Stimulated activated memory B cell treated with anti-CD40 and anti-IgM and Interleukin-4, amounts not matched to agents 10 μg/mL and 1 μg/mL and 100 μg/mL, for 72 hours (primary cell): ENCODE results near the gene CCNK.

ENCODE experiments used
- ATAC-seq: fragments of 150-1000 bp; cut with Tn5 transposase; 2 replicates; pipeline ENCODE4 v1.10.0; 2021
- H3K27ac Mint-ChIP-seq: one replicate; pipeline ENCODE4 v1.8.0; 2022; ENCODE audit warnings: mild to moderate bottlenecking, mixed read lengths
- H3K27me3 Mint-ChIP-seq: one replicate; pipeline ENCODE4 v1.8.0; 2022; ENCODE audit warnings: mixed read lengths
- H3K36me3 Mint-ChIP-seq: one replicate; pipeline ENCODE4 v1.8.0; 2022; ENCODE audit warnings: mixed read lengths
- H3K4me1 Mint-ChIP-seq: one replicate; pipeline ENCODE4 v1.8.0; 2022; ENCODE audit warnings: mixed read lengths
- H3K4me3 Mint-ChIP-seq: one replicate; pipeline ENCODE4 v1.8.0; 2022; ENCODE audit warnings: mild to moderate bottlenecking, moderate library complexity, mixed read lengths
- H3K9me3 Mint-ChIP-seq: one replicate; pipeline ENCODE4 v1.8.0; 2022; ENCODE audit warnings: mixed read lengths

CCNK gene

GRCh38 chr14:99476864-99477263 lies 4.3 kb upstream of the CCNK start:
- Mint-ChIP-seq H3K4me3 (no peak overlapping the region), H3K27ac (no peak overlapping the region), H3K36me3 (peaks cover 6% of the 10 kb centered on the region), H3K27me3 (no peaks in the 10 kb centered on the region), H3K4me1 (peaks cover 27% of the 10 kb centered on the region), H3K9me3 (no peaks in the 10 kb centered on the region)
- no peak for ATAC-seq

- peak overlapping the region; percentile 58 for H3K27ac Mint-ChIP-seq
Observed at GRCh38 chr14:99478128-99478527, 3.1 kb upstream of the CCNK start.

GRCh38 chr14:99479160-99479905 lies 1.9 kb upstream of the CCNK start:
- H3K4me1 Mint-ChIP-seq = peaks cover 47% of the 10 kb centered on the region
- peaks cover 6% of the 10 kb centered on the region for H3K36me3 Mint-ChIP-seq
- H3K27ac Mint-ChIP-seq = peak overlapping the region; percentile 58
- H3K4me3 Mint-ChIP-seq = peak overlapping the region; percentile 84
- no peaks in the 10 kb centered on the region for H3K9me3 Mint-ChIP-seq
- H3K27me3 Mint-ChIP-seq = no peaks in the 10 kb centered on the region
- no peak for ATAC-seq

More at GRCh38 chr14:99478128-99478527, 3.1 kb upstream of the CCNK start:
- ATAC-seq = no peak
- no peaks in the 10 kb centered on the region for H3K9me3 Mint-ChIP-seq
- no peaks in the 10 kb centered on the region for H3K27me3 Mint-ChIP-seq
- no peak overlapping the region for H3K4me3 Mint-ChIP-seq
- H3K36me3 Mint-ChIP-seq = peaks cover 6% of the 10 kb centered on the region
- H3K4me1 Mint-ChIP-seq = peaks cover 36% of the 10 kb centered on the region

GRCh38 chr14:99479906-99480869 lies 1.0 kb upstream of the CCNK start, which contains the start of gene SETD3:
TSS of gene SETD3 (minus strand) at chr14:99480859. CDS start at chr14:99465805, 15,054 bp downstream.
- ATAC-seq = peak; percentile 0
- Mint-ChIP-seq H3K4me3 (peak within 1 kb of the TSS; percentile 84), H3K9me3 (no peaks in the 10 kb centered on the region), H3K27me3 (no peaks in the 10 kb centered on the region), H3K27ac (peak within 1 kb of the TSS; percentile 96), H3K36me3 (peaks cover 6% of the 10 kb centered on the region), H3K4me1 (peaks cover 51% of the 10 kb centered on the region)

- peak overlapping the region; percentile 96 for H3K27ac Mint-ChIP-seq
- no peak for ATAC-seq
- peak overlapping the region; percentile 84 for H3K4me3 Mint-ChIP-seq
- no peaks in the 10 kb centered on the region for H3K9me3 Mint-ChIP-seq
- no peaks in the 10 kb centered on the region for H3K27me3 Mint-ChIP-seq
- peaks cover 6% of the 10 kb centered on the region for H3K36me3 Mint-ChIP-seq
- H3K4me1 Mint-ChIP-seq = peaks cover 58% of the 10 kb centered on the region
Observed at GRCh38 chr14:99481745-99482099, 513 bp downstream of the CCNK start.

- ATAC-seq = no peak
- Mint-ChIP-seq H3K27me3 (no peaks in the 10 kb centered on the region), H3K9me3 (no peaks in the 10 kb centered on the region), H3K27ac (no peak overlapping the region), H3K4me3 (no peak overlapping the region), H3K36me3 (no peaks in the 10 kb centered on the region), H3K4me1 (peaks cover 63% of the 10 kb centered on the region)
Observed at GRCh38 chr14:99484106-99484505, 2.9 kb downstream of the CCNK start.

- no peak overlapping the region for H3K27ac Mint-ChIP-seq
- H3K4me1 Mint-ChIP-seq = no peaks in the 10 kb centered on the region
- no peak overlapping the region for H3K4me3 Mint-ChIP-seq
- ATAC-seq = no peak
- no peaks in the 10 kb centered on the region for H3K27me3 Mint-ChIP-seq
- H3K9me3 Mint-ChIP-seq = no peaks in the 10 kb centered on the region
- H3K36me3 Mint-ChIP-seq = peaks cover 66% of the 10 kb centered on the region
Observed at GRCh38 chr14:99497341-99497740, 16.1 kb downstream of the CCNK start.

- Mint-ChIP-seq H3K9me3 (no peaks in the 10 kb centered on the region), H3K4me3 (no peak overlapping the region), H3K36me3 (peaks cover 68% of the 10 kb centered on the region), H3K4me1 (no peaks in the 10 kb centered on the region), H3K27ac (no peak overlapping the region), H3K27me3 (no peaks in the 10 kb centered on the region)
- ATAC-seq = no peak
Observed at GRCh38 chr14:99497894-99498293, 16.7 kb downstream of the CCNK start.

- H3K27me3 Mint-ChIP-seq = no peaks in the 10 kb centered on the region
- peaks cover 75% of the 10 kb centered on the region for H3K36me3 Mint-ChIP-seq
- no peaks in the 10 kb centered on the region for H3K9me3 Mint-ChIP-seq
- no peak overlapping the region for H3K4me3 Mint-ChIP-seq
- ATAC-seq = peak; percentile 62
- H3K27ac Mint-ChIP-seq = no peak overlapping the region
- H3K4me1 Mint-ChIP-seq = no peaks in the 10 kb centered on the region
Observed at GRCh38 chr14:99502989-99503421, 21.8 kb downstream of the CCNK start.

GRCh38 chr14:99503848-99504453 lies 22.7 kb downstream of the CCNK start:
- Mint-ChIP-seq H3K27ac (peak overlapping the region; percentile 42), H3K9me3 (no peaks in the 10 kb centered on the region), H3K4me3 (no peak overlapping the region), H3K36me3 (peaks cover 77% of the 10 kb centered on the region), H3K4me1 (no peaks in the 10 kb centered on the region), H3K27me3 (no peaks in the 10 kb centered on the region)
- no peak for ATAC-seq

GRCh38 chr14:99505089-99505488 lies 23.9 kb downstream of the CCNK start:
- Mint-ChIP-seq H3K27me3 (no peaks in the 10 kb centered on the region), H3K27ac (no peak overlapping the region), H3K4me1 (no peaks in the 10 kb centered on the region), H3K9me3 (no peaks in the 10 kb centered on the region), H3K4me3 (no peak overlapping the region), H3K36me3 (peaks cover 81% of the 10 kb centered on the region)
- no peak for ATAC-seq

GRCh38 chr14:99506276-99506675 lies 25.1 kb downstream of the CCNK start:
- Mint-ChIP-seq H3K4me1 (no peaks in the 10 kb centered on the region), H3K36me3 (peaks cover 72% of the 10 kb centered on the region), H3K27ac (no peak overlapping the region)

GRCh38 chr14:99507860-99508640 lies 26.8 kb downstream of the CCNK start:
- H3K27me3 Mint-ChIP-seq = no peaks in the 10 kb centered on the region
- no peaks in the 10 kb centered on the region for H3K4me1 Mint-ChIP-seq
- ATAC-seq = no peak
- H3K4me3 Mint-ChIP-seq = no peak overlapping the region
- H3K36me3 Mint-ChIP-seq = peaks cover 65% of the 10 kb centered on the region
- H3K9me3 Mint-ChIP-seq = no peaks in the 10 kb centered on the region
- no peak overlapping the region for H3K27ac Mint-ChIP-seq

More at GRCh38 chr14:99506276-99506675, 25.1 kb downstream of the CCNK start:
- ATAC-seq = no peak
- Mint-ChIP-seq H3K4me3 (no peak overlapping the region), H3K27me3 (no peaks in the 10 kb centered on the region), H3K9me3 (no peaks in the 10 kb centered on the region)

GRCh38 chr14:99508896-99509629 lies 27.9 kb downstream of the CCNK start:
- Mint-ChIP-seq H3K9me3 (no peaks in the 10 kb centered on the region), H3K36me3 (peaks cover 56% of the 10 kb centered on the region), H3K4me1 (peaks cover 9% of the 10 kb centered on the region), H3K4me3 (no peak overlapping the region), H3K27ac (peak overlapping the region; percentile 30), H3K27me3 (no peaks in the 10 kb centered on the region)
- no peak for ATAC-seq
